HepG2 (cell line): Measurements from ENCODE around the gene SLC27A2. TPM values are rescaled to one million over a fixed set of nuclear protein-coding genes. Genes with fewer than 3 reads are reported as not detected.
A peak's percentile ranks its signal among the peaks of the same experiment; 100 is the strongest.

ENCODE experiments used
- ATAC-seq: fragments of 200-7000 bp; cut with Tn5 transposase; 3 replicates; pipeline ENCODE4 v1.9.1; 2020; ENCODE audit warnings: mild to moderate bottlenecking, moderate library complexity
- BruUV-seq: library from RNA; stranded (reverse); fragments of 400-500 nt; replicated peaks from 2 replicates; lab custom pipeline; 2021; lab: Mats Ljungman, UMichigan
- CTCF ChIA-PET: fragments of 300-600 bp; formaldehyde crosslinking; extraction: SDS; loops from one replicate; lab custom pipeline; 2021; ENCODE audit warnings: low total read pairs, inconsistent platforms, low intra/inter-chr PET ratio; lab: Yijun Ruan, JAX
- POLR2A ChIA-PET: fragments of 350-600 bp; sonication (Branson Sonifier 250); formaldehyde crosslinking; loops from one replicate; lab custom pipeline; 2020; ENCODE audit warnings: antibody characterized with exemption, inconsistent platforms; lab: Yijun Ruan, JAX
- DNase-seq: peaks from one replicate; pipeline ENCODE4 v3.0.0-alpha.2; 2015; ENCODE audit warnings: low spot score
- FAIRE-seq: peaks from 3 replicates; lab custom pipeline; 2011; peaks lifted over from hg19 to GRCh38; lab: Jason Lieb, UNC
- H2AFZ ChIP-seq: one replicate; pipeline ENCODE4 v1.6.1; 2011; ENCODE audit warnings: low read length, inconsistent platforms
- H3K27ac ChIP-seq: fragments of 300-600 bp; 3 replicates; pipeline ENCODE4 v1.8.0; 2011; ENCODE audit warnings: mixed run types, mild to moderate bottlenecking, mixed read lengths, low read length, inconsistent platforms; ENCODE audit not compliant: insufficient read depth; ENCODE audit errors: extremely low read length
- H3K27me3 ChIP-seq, 2 experiments: fragments of 200-600 bp in 1 of 2; 2 replicates in 1 of 2; 3 replicates in 1 of 2; pipeline versions ENCODE4 v1.6.0 to v1.8.0; 2011; ENCODE audit warnings: low read length in 2 of 2, mild to moderate bottlenecking in 2 of 2, moderate library complexity in 2 of 2, inconsistent platforms in 1 of 2; ENCODE audit not compliant: insufficient read depth in 2 of 2, control insufficient read depth in 1 of 2
- H3K36me3 ChIP-seq, 2 experiments: fragments of 200-600 bp in 1 of 2; replicated peaks in 1 of 2; 2 replicates in 1 of 2; 3 replicates in 1 of 2; pipeline versions ENCODE4 v1.5.1 to v1.8.0; 2011; ENCODE audit warnings: low read length in 2 of 2, inconsistent platforms in 1 of 2; ENCODE audit not compliant: insufficient read depth in 2 of 2, control insufficient read depth in 1 of 2
- H3K4me1 ChIP-seq: 2 replicates; pipeline ENCODE4 v1.5.1; 2012; ENCODE audit warnings: low read length, inconsistent platforms; ENCODE audit not compliant: insufficient read depth
- H3K4me2 ChIP-seq: 2 replicates; pipeline ENCODE4 v1.6.0; 2011; ENCODE audit warnings: low read depth, low read length, inconsistent platforms
- H3K4me3 ChIP-seq, 3 experiments: fragments of 200-600 bp in 1 of 3; sonication (generic), shearing (Covaris generic) in 1 of 3; replicated peaks in 1 of 3; 2 replicates each; pipeline ENCODE4 v1.5.1; 2011 to 2016; ENCODE audit warnings: low read length in 3 of 3, inconsistent platforms in 2 of 3, low read depth in 2 of 3, mild to moderate bottlenecking in 2 of 3, control low read depth in 1 of 3, mixed read lengths in 1 of 3; ENCODE audit not compliant: insufficient read depth in 1 of 3
- H3K79me2 ChIP-seq: one replicate; pipeline ENCODE4 v1.6.1; 2011; ENCODE audit warnings: low read length, inconsistent platforms; ENCODE audit not compliant: insufficient read depth
- H3K9ac ChIP-seq: 2 replicates; pipeline ENCODE4 v1.6.0; 2011; ENCODE audit warnings: mild to moderate bottlenecking, low read depth, low read length, inconsistent platforms; ENCODE audit not compliant: insufficient read depth
- H3K9me3 ChIP-seq: 2 replicates; pipeline ENCODE4 v1.5.1; 2012; ENCODE audit warnings: mild to moderate bottlenecking, low read length
- H4K20me1 ChIP-seq: 2 replicates; pipeline ENCODE4 v1.6.0; 2011; ENCODE audit warnings: inconsistent platforms, mild to moderate bottlenecking, low read length, moderate library complexity; ENCODE audit not compliant: insufficient read depth
- HNF4A ChIP-seq: sonication (generic); formaldehyde crosslinking; IDR thresholded peaks from 2 replicates; pipeline ENCODE4 v1.4.0; 2020; ENCODE audit warnings: missing genetic modification reagents
- MIXL1 ChIP-seq: IDR thresholded peaks from 2 replicates; pipeline ENCODE4 v1.6.1; 2016
- PRPF4 ChIP-seq: fragments of 200-400 bp; formaldehyde crosslinking; IDR thresholded peaks from 2 replicates; pipeline ENCODE4 v1.6.1; 2016; ENCODE audit warnings: low read length, low read depth; ENCODE audit not compliant: poor library complexity, severe bottlenecking
- U2AF2 ChIP-seq: fragments of 200-400 bp; formaldehyde crosslinking; IDR thresholded peaks from 2 replicates; pipeline ENCODE4 v1.6.1; 2017; ENCODE audit warnings: low read depth, mild to moderate bottlenecking, low read length
- in situ Hi-C: cut with HindIII; loops from 2 replicates; pipeline ENCODE4 v1.10.0; 2017; ENCODE audit warnings: low pct_unique_long_range_greater_than_20kb; ENCODE audit not compliant: extremely low pct_ligation_motif_present
- intact Hi-C: fragments of 100-400 bp; cut with micrococcal nuclease; formaldehyde crosslinking; loops from one replicate; pipeline ENCODE4 v1.10.0; 2022; ENCODE audit not compliant: unreplicated experiment
- polyA plus RNA-seq, 8 experiments: library from polyadenylated mRNA; depleted of rRNA in 3 of 8; stranded (reverse) in 7 of 8; unstranded in 1 of 8; fragments of >200 nt; fragmentation: Illumina TruSeq in 4 of 8; extraction: Trizol in 4 of 8; gene quantifications; 2 replicates each; pipeline versions ENCODE4 v1.2.1 to v1.2.3, GENCODE V29; 2011 to 2016; ENCODE audit warnings: low read depth in 4 of 8, missing spikeins in 1 of 8, mixed read lengths in 1 of 8; ENCODE audit not compliant: insufficient read depth in 1 of 8
- total RNA-seq, 5 experiments: library from RNA; depleted of rRNA; stranded (reverse); fragments of >200 nt; fragmentation: Illumina TruSeq; extraction: Trizol; gene quantifications; 2 replicates each; pipeline ENCODE4 v1.2.3, GENCODE V29; 2016; ENCODE audit warnings: low read depth in 1 of 5
- TF ChIP-seq, protein P1 (sequence below): IDR thresholded peaks from 2 replicates; pipeline ENCODE4 v1.6.1; 2016; ENCODE audit warnings: low read depth
- TF ChIP-seq, protein P2 (sequence below): IDR thresholded peaks from 2 replicates; pipeline ENCODE4 v1.4.0; 2020; ENCODE audit warnings: mild to moderate bottlenecking, missing genetic modification reagents
- TF ChIP-seq, protein P3 (sequence below): sonication (generic); formaldehyde crosslinking; conservative IDR thresholded peaks from 2 replicates; pipeline ENCODE4 v1.4.0; 2020; ENCODE audit warnings: mild to moderate bottlenecking, missing genetic modification reagents, moderate library complexity
- TF ChIP-seq, protein P4 (sequence below): sonication (generic); formaldehyde crosslinking; IDR thresholded peaks from 2 replicates; pipeline ENCODE4 v1.4.0; 2020; ENCODE audit warnings: low read depth, missing genetic modification reagents

The SLC27A2 gene
- total and polyA plus RNA-seq, 2 of the 13 experiments (the other 11 are each of a cell fraction or from before 2014, with no cell fraction given), result 14.6 to 23.4 TPM

DNA sequence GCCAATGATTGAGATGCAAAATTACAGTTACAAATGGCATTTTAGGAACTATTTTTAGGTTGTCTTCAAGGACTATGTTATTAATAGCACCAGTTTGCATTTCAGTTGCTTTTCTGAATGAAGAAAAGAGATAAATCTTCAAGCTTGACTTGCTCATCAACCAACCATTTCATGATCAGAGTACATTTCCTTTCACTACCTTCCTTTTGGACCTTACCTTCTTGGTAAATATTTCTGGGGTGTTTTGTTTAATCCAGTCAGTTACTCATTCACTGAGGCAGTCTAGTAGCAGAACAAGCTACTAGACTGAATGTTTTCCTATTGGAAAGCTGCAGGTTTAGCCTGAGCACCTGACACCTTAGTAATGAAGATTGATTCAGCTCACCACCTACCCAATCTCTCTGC is 8.2 kb downstream of the SLC27A2 start:
- CTCF ChIA-PET, result no interaction called here
- peaks cover 2% of the 10 kb centered on the region for H3K79me2 ChIP-seq

More for the DNA sequence above, 8.2 kb downstream of the SLC27A2 start:
- Histone ChIP-seq H3K9ac (no peak overlapping the region), H3K4me1 (peaks cover 81% of the 10 kb centered on the region), H3K36me3 (no peaks in the 10 kb centered on the region; a peak in 2 of 5 replicates), H2AFZ (no peak overlapping the region), H4K20me1 (no peaks in the 10 kb centered on the region), H3K9me3 (no peaks in the 10 kb centered on the region), H3K4me3 (no peak overlapping the region), H3K4me2 (peak overlapping the region; percentile 29; the same call in 1 of the 2 replicates), H3K27ac (peak overlapping the region; percentile 37), H3K27me3 (no peaks in the 10 kb centered on the region)
- TF ChIP-seq, protein P1, sequence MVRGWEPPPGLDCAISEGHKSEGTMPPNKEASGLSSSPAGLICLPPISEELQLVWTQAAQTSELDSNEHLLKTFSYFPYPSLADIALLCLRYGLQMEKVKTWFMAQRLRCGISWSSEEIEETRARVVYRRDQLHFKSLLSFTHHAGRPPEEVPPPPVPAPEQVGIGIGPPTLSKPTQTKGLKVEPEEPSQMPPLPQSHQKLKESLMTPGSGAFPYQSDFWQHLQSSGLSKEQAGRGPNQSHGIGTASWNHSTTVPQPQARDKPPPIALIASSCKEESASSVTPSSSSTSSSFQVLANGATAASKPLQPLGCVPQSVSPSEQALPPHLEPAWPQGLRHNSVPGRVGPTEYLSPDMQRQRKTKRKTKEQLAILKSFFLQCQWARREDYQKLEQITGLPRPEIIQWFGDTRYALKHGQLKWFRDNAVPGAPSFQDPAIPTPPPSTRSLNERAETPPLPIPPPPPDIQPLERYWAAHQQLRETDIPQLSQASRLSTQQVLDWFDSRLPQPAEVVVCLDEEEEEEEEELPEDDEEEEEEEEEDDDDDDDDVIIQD (CRISPR knock-in tag), result no peak
- no peak for TF ChIP-seq PRPF4
- peak; percentile 75 for TF ChIP-seq MIXL1 (CRISPR knock-in tag)
- TF ChIP-seq U2AF2, result no peak
- TF ChIP-seq, protein P2, sequence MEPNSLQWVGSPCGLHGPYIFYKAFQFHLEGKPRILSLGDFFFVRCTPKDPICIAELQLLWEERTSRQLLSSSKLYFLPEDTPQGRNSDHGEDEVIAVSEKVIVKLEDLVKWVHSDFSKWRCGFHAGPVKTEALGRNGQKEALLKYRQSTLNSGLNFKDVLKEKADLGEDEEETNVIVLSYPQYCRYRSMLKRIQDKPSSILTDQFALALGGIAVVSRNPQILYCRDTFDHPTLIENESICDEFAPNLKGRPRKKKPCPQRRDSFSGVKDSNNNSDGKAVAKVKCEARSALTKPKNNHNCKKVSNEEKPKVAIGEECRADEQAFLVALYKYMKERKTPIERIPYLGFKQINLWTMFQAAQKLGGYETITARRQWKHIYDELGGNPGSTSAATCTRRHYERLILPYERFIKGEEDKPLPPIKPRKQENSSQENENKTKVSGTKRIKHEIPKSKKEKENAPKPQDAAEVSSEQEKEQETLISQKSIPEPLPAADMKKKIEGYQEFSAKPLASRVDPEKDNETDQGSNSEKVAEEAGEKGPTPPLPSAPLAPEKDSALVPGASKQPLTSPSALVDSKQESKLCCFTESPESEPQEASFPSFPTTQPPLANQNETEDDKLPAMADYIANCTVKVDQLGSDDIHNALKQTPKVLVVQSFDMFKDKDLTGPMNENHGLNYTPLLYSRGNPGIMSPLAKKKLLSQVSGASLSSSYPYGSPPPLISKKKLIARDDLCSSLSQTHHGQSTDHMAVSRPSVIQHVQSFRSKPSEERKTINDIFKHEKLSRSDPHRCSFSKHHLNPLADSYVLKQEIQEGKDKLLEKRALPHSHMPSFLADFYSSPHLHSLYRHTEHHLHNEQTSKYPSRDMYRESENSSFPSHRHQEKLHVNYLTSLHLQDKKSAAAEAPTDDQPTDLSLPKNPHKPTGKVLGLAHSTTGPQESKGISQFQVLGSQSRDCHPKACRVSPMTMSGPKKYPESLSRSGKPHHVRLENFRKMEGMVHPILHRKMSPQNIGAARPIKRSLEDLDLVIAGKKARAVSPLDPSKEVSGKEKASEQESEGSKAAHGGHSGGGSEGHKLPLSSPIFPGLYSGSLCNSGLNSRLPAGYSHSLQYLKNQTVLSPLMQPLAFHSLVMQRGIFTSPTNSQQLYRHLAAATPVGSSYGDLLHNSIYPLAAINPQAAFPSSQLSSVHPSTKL (CRISPR knock-in tag), result 0 out of 2 replicates have a peak, but pooled peaks have one; percentile 27
- peak; percentile 17; the same call in 1 of the 2 replicates for TF ChIP-seq HNF4A (CRISPR knock-in tag)
- TF ChIP-seq, protein P3, sequence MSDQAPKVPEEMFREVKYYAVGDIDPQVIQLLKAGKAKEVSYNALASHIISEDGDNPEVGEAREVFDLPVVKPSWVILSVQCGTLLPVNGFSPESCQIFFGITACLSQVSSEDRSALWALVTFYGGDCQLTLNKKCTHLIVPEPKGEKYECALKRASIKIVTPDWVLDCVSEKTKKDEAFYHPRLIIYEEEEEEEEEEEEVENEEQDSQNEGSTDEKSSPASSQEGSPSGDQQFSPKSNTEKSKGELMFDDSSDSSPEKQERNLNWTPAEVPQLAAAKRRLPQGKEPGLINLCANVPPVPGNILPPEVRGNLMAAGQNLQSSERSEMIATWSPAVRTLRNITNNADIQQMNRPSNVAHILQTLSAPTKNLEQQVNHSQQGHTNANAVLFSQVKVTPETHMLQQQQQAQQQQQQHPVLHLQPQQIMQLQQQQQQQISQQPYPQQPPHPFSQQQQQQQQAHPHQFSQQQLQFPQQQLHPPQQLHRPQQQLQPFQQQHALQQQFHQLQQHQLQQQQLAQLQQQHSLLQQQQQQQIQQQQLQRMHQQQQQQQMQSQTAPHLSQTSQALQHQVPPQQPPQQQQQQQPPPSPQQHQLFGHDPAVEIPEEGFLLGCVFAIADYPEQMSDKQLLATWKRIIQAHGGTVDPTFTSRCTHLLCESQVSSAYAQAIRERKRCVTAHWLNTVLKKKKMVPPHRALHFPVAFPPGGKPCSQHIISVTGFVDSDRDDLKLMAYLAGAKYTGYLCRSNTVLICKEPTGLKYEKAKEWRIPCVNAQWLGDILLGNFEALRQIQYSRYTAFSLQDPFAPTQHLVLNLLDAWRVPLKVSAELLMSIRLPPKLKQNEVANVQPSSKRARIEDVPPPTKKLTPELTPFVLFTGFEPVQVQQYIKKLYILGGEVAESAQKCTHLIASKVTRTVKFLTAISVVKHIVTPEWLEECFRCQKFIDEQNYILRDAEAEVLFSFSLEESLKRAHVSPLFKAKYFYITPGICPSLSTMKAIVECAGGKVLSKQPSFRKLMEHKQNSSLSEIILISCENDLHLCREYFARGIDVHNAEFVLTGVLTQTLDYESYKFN (CRISPR knock-in tag), result peak; percentile 62
- TF ChIP-seq, protein P4, sequence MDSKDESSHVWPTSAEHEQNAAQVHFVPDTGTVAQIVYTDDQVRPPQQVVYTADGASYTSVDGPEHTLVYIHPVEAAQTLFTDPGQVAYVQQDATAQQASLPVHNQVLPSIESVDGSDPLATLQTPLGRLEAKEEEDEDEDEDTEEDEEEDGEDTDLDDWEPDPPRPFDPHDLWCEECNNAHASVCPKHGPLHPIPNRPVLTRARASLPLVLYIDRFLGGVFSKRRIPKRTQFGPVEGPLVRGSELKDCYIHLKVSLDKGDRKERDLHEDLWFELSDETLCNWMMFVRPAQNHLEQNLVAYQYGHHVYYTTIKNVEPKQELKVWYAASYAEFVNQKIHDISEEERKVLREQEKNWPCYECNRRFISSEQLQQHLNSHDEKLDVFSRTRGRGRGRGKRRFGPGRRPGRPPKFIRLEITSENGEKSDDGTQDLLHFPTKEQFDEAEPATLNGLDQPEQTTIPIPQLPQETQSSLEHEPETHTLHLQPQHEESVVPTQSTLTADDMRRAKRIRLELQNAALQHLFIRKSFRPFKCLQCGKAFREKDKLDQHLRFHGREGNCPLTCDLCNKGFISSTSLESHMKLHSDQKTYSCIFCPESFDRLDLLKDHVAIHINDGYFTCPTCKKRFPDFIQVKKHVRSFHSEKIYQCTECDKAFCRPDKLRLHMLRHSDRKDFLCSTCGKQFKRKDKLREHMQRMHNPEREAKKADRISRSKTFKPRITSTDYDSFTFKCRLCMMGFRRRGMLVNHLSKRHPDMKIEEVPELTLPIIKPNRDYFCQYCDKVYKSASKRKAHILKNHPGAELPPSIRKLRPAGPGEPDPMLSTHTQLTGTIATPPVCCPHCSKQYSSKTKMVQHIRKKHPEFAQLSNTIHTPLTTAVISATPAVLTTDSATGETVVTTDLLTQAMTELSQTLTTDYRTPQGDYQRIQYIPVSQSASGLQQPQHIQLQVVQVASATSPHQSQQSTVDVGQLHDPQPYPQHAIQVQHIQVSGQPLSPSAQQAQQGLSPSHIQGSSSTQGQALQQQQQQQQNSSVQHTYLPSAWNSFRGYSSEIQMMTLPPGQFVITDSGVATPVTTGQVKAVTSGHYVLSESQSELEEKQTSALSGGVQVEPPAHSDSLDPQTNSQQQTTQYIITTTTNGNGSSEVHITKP, result no peak
- no TSS peak for BruUV-seq
- in situ Hi-C loops (loop anchor here (25.0 kb wide), 1 partner anchor 722 kb away; the partner anchor contains the start of gene AP4E1), intact Hi-C loops (no loop called here)
- no peak for DNase-seq
- FAIRE-seq, result no peak
- POLR2A ChIA-PET, result no interaction called here
- ATAC-seq, result peak; percentile 84
